Effector CD4-positive, alpha-beta T cell (primary cell): Measurements from ENCODE around the gene AKR7A3.
"Not testable (repeated sequence)": the region's sequence is repeated elsewhere in the genome, so short reads cannot be mapped to it uniquely, and the experiment has no call there.

Experiments
- DNase-seq: peaks from one replicate; pipeline ENCODE4 v3.0.0-alpha.2; 2020

AKR7A3 gene

GRCh38 chr1:19287436-19288185 is 959 bp downstream of the AKR7A3 start:
- DNase-seq = no peak

GRCh38 chr1:19285807-19286206 is 2.8 kb downstream of the AKR7A3 start:
- DNase-seq = not testable (repeated sequence)

- DNase-seq = not testable (repeated sequence)
Observed at GRCh38 chr1:19285366-19285765, 3.2 kb downstream of the AKR7A3 start.

- DNase-seq = no peak
Observed at GRCh38 chr1:19284881-19285280, 3.7 kb downstream of the AKR7A3 start.

- no peak for DNase-seq
Observed at GRCh38 chr1:19283891-19284290, 4.7 kb downstream of the AKR7A3 start.

- no peak for DNase-seq
Observed at GRCh38 chr1:19274636-19275035, 13.9 kb downstream of the AKR7A3 start.

- not testable (repeated sequence) for DNase-seq
Observed at GRCh38 chr1:19273844-19274531, 14.6 kb downstream of the AKR7A3 start.

- no peak for DNase-seq
Observed at GRCh38 chr1:19273106-19273843, 15.3 kb downstream of the AKR7A3 start.

- no peak for DNase-seq
Observed at GRCh38 chr1:19272064-19272463, 16.5 kb downstream of the AKR7A3 start.

- not testable (repeated sequence) for DNase-seq
Observed at GRCh38 chr1:19270343-19270730, 18.2 kb downstream of the AKR7A3 start.

GRCh38 chr1:19269427-19270342 is 18.9 kb downstream of the AKR7A3 start:
- not testable (repeated sequence) for DNase-seq

GRCh38 chr1:19268445-19268844 is 20.1 kb downstream of the AKR7A3 start:
- DNase-seq = no peak

- no peak for DNase-seq
Observed at GRCh38 chr1:19262744-19263143, 25.8 kb downstream of the AKR7A3 start.

- DNase-seq = no peak
Observed at GRCh38 chr1:19262047-19262446, 26.5 kb downstream of the AKR7A3 start.

GRCh38 chr1:19260211-19261138 is 28.1 kb downstream of the AKR7A3 start:
- no peak for DNase-seq

GRCh38 chr1:19258353-19258752 is 30.2 kb downstream of the AKR7A3 start:
- no peak for DNase-seq

GRCh38 chr1:19257178-19257914 is 31.2 kb downstream of the AKR7A3 start:
- DNase-seq = no peak

GRCh38 chr1:19256301-19256700 is 32.3 kb downstream of the AKR7A3 start:
- not testable (repeated sequence) for DNase-seq

- DNase-seq = no peak
Observed at GRCh38 chr1:19255288-19255687, 33.3 kb downstream of the AKR7A3 start.

GRCh38 chr1:19254416-19254815 is 34.2 kb downstream of the AKR7A3 start:
- DNase-seq = no peak
